Smooth muscle cell (in vitro differentiated cells): Measurements from ENCODE around the gene MGRN1. TPM values are rescaled to one million over a fixed set of nuclear protein-coding genes. Genes with fewer than 3 reads are reported as not detected.

Experiments used
- DNase-seq: peaks from one replicate; lab custom pipeline; 2025; ENCODE audit not compliant: unreplicated experiment; lab: John Stamatoyannopoulos, UW
- H2AFZ ChIP-seq: fragments of 200-600 bp; sonication (generic); 2 replicates; pipeline ENCODE4 v1.6.0; 2016; ENCODE audit warnings: antibody characterized with exemption, low read depth, mild to moderate bottlenecking
- H3F3A ChIP-seq: fragments of 200-600 bp; sonication (generic); 2 replicates; pipeline ENCODE4 v1.6.0; 2017; ENCODE audit warnings: antibody characterized with exemption, low read depth
- H3K27ac ChIP-seq: fragments of 200-600 bp; sonication (generic); 2 replicates; pipeline ENCODE4 v1.5.1; 2016; ENCODE audit warnings: low read depth, mild to moderate bottlenecking
- H3K27me3 ChIP-seq: fragments of 200-600 bp; sonication (generic); 2 replicates; pipeline ENCODE4 v1.6.1; 2016; ENCODE audit warnings: low read depth, mild to moderate bottlenecking
- H3K36me3 ChIP-seq: fragments of 200-600 bp; sonication (generic); 2 replicates; pipeline ENCODE4 v1.5.1; 2016; ENCODE audit warnings: low read depth
- H3K4me1 ChIP-seq: fragments of 200-600 bp; sonication (generic); 2 replicates; pipeline ENCODE4 v1.5.1; 2016; ENCODE audit warnings: low read depth
- H3K4me2 ChIP-seq: fragments of 200-600 bp; sonication (generic); 2 replicates; pipeline ENCODE4 v1.6.0; 2016; ENCODE audit warnings: mild to moderate bottlenecking
- H3K4me3 ChIP-seq: fragments of 200-600 bp; sonication (generic); 2 replicates; pipeline ENCODE4 v1.5.1; 2016; ENCODE audit warnings: mild to moderate bottlenecking
- H3K79me2 ChIP-seq: fragments of 200-600 bp; sonication (generic); 2 replicates; pipeline ENCODE4 v1.6.0; 2016; ENCODE audit warnings: low read depth, mild to moderate bottlenecking
- H3K9ac ChIP-seq: fragments of 200-600 bp; sonication (generic); 2 replicates; pipeline ENCODE4 v1.6.0; 2016; ENCODE audit warnings: low read depth
- H3K9me3 ChIP-seq: fragments of 200-600 bp; sonication (generic); replicated peaks from 2 replicates; pipeline ENCODE4 v1.5.1; 2016; ENCODE audit warnings: low read depth
- H4K20me1 ChIP-seq: fragments of 200-600 bp; sonication (generic); 2 replicates; pipeline ENCODE4 v1.6.0; 2016; ENCODE audit warnings: low read depth
- CTCF ChIP-seq: fragments of 200-600 bp; sonication (generic); IDR thresholded peaks from 2 replicates; pipeline ENCODE4 v1.5.1; 2017; ENCODE audit warnings: borderline replicate concordance, mild to moderate bottlenecking, antibody characterized with exemption; ENCODE audit not compliant: insufficient read depth, poor library complexity, severe bottlenecking
- WGBS: methylation state at CpG from one replicate; pipeline ENCODE4 v1.1.7; 2016; ENCODE audit warnings: low lambda C conversion rate; 5-methylcytosine and 5-hydroxymethylcytosine counted together
- polyA plus RNA-seq: library from polyadenylated mRNA; unstranded; fragments of >200 nt; fragmentation: Nextera tagmentation; extraction: Ambion mirVana; gene quantifications from 2 replicates; pipeline ENCODE4 v1.2.1, GENCODE V29; 2016
- total RNA-seq: library from RNA; depleted of rRNA; stranded (reverse); fragments of >200 nt; gene quantifications from 2 replicates; pipeline ENCODE4 v1.2.3, GENCODE V29; 2014

Gene MGRN1
- total and polyA plus RNA-seq, 2 experiments from 2014 or later, result 22.0 to 23.2 TPM

- H3K4me2 ChIP-seq, result no peak overlapping the region
- no peak overlapping the region for H2AFZ ChIP-seq
- no peak for DNase-seq
- H3F3A ChIP-seq, result no peaks in the 10 kb centered on the region
- H3K4me3 ChIP-seq, result no peak overlapping the region
- WGBS, result 85% methylated on average over 14 of the region's 14 CpGs
- no peaks in the 10 kb centered on the region for H3K4me1 ChIP-seq
- H3K27ac ChIP-seq, result no peak overlapping the region
- H3K9ac ChIP-seq, result no peak overlapping the region
- no peaks in the 10 kb centered on the region for H3K36me3 ChIP-seq
- H3K9me3 ChIP-seq, result no peaks in the 10 kb centered on the region
- no peaks in the 10 kb centered on the region for H3K79me2 ChIP-seq
- H4K20me1 ChIP-seq, result no peaks in the 10 kb centered on the region
- H3K27me3 ChIP-seq, result no peaks in the 10 kb centered on the region
- TF ChIP-seq CTCF, result no peak
Measured at GRCh38 chr16:4723071-4723767, 98.6 kb downstream of the MGRN1 start.

- Histone ChIP-seq H3K27me3 (no peaks in the 10 kb centered on the region), H3K27ac (no peak overlapping the region), H4K20me1 (no peaks in the 10 kb centered on the region), H3K4me2 (no peak overlapping the region), H3K36me3 (no peaks in the 10 kb centered on the region), H2AFZ (no peak overlapping the region), H3F3A (no peaks in the 10 kb centered on the region), H3K79me2 (no peaks in the 10 kb centered on the region), H3K9ac (no peak overlapping the region), H3K4me1 (no peaks in the 10 kb centered on the region), H3K9me3 (no peaks in the 10 kb centered on the region), H3K4me3 (no peak overlapping the region)
- WGBS, result 92% methylated on average over 11 of the region's 11 CpGs
- TF ChIP-seq CTCF, result no peak
- DNase-seq, result no peak
Measured at GRCh38 chr16:4724661-4725270, 100.1 kb downstream of the MGRN1 start.

- no peak for TF ChIP-seq CTCF
- H3K27ac ChIP-seq, result no peak overlapping the region
- no peaks in the 10 kb centered on the region for H3K27me3 ChIP-seq
- H4K20me1 ChIP-seq, result no peaks in the 10 kb centered on the region
- H3K9ac ChIP-seq, result no peak overlapping the region
- H3K4me1 ChIP-seq, result no peaks in the 10 kb centered on the region
- DNase-seq, result no peak
- H3K36me3 ChIP-seq, result no peaks in the 10 kb centered on the region
- H3K79me2 ChIP-seq, result no peaks in the 10 kb centered on the region
- H3F3A ChIP-seq, result no peaks in the 10 kb centered on the region
- no peak overlapping the region for H3K4me2 ChIP-seq
- WGBS, result 95% methylated on average over 17 of the region's 18 CpGs
- H3K9me3 ChIP-seq, result no peaks in the 10 kb centered on the region
- no peak overlapping the region for H3K4me3 ChIP-seq
- no peak overlapping the region for H2AFZ ChIP-seq
Measured at GRCh38 chr16:4726616-4727015, 102.0 kb downstream of the MGRN1 start.

GRCh38 chr16:4728676-4729075, 104.0 kb downstream of the MGRN1 start:
- no peak for DNase-seq
- Histone ChIP-seq H3F3A (no peaks in the 10 kb centered on the region), H3K27ac (no peak overlapping the region), H2AFZ (no peak overlapping the region), H3K9ac (no peak overlapping the region), H4K20me1 (no peaks in the 10 kb centered on the region), H3K36me3 (no peaks in the 10 kb centered on the region), H3K4me2 (no peak overlapping the region), H3K9me3 (no peaks in the 10 kb centered on the region), H3K4me3 (no peak overlapping the region), H3K27me3 (no peaks in the 10 kb centered on the region), H3K79me2 (peaks cover 5% of the 10 kb centered on the region), H3K4me1 (peaks cover 6% of the 10 kb centered on the region)
- no peak for TF ChIP-seq CTCF
- 97% methylated on average over 8 of the region's 8 CpGs for WGBS
